ENCODE results near the gene FNDC7.
"Not testable (repeated sequence)": the region's sequence is repeated elsewhere in the genome, so short reads cannot be mapped to it uniquely, and the experiment has no call there.

Gene FNDC7

GRCh38 chr1:108742253-108742652 lies 29.5 kb downstream of the FNDC7 start:
- DNase-seq (ENCODE audit: low read depth) = no peak

DNA sequence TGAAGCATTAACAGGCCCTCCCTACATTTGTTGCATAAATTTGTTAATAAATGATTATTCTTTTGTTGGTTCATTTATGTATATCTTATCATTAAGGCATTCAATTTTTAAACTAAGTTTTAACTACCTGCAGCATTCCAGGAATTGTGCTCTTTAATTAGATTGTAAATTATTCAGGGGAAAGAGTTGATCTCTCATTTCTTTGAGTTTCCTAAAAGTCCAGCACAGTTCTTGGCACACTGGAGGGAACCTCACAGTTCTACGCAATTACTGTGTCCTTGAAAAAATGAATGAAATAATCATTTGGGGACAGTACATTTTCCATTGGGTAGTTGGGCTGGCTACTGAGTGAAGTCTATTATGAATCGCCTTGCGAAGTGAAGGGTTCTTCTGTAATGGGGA lies 33.3 kb downstream of the FNDC7 start:
- DNase-seq (ENCODE audit: low read depth) = no peak

DNA sequence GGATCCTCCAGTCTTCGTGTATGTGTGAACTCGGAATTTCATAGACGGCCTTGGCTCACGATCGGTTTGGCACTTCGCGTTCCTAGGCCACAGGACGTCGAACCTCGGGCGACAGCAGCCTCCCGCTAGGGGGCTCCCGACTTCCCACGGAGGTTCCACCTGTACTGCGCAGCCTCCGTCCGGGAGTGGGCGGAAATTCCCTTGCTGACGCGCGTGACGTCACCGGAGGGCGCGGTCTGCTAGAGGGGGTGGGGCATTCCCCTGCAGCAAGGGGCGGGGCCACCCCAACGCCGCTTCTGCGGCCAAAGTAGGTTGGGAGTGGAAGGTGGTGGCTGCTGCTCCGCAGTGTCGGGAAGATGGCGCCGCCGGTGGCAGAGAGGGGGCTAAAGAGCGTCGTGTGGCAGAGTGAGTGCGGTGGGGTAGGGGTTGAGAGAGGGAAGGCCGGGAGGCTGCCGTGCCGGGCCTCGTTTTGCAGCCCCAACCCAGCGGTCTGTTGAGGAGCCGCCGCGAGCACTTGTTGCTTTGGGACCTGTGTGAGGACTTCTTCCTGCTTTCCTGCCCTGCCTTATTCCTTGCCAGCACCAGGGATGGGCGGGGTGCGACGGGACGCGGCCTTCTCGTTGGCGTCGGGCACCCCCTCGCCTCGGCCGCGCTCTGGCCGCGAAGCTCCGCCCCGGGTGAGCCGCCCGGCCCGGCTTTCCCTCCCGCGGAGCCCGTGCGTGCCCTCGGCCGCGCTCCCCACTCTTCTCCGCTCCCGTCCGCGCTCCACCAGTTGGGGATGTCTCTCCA lies 33.9 kb downstream of the FNDC7 start, which contains the start of gene STXBP3:
STXBP3 (plus strand) TSS at position 293 of the 789 bp plus-strand sequence; CDS start at position 357, 64 bp downstream.
- DNase-seq (ENCODE audit: low read depth) = peak; percentile 99

DNA sequence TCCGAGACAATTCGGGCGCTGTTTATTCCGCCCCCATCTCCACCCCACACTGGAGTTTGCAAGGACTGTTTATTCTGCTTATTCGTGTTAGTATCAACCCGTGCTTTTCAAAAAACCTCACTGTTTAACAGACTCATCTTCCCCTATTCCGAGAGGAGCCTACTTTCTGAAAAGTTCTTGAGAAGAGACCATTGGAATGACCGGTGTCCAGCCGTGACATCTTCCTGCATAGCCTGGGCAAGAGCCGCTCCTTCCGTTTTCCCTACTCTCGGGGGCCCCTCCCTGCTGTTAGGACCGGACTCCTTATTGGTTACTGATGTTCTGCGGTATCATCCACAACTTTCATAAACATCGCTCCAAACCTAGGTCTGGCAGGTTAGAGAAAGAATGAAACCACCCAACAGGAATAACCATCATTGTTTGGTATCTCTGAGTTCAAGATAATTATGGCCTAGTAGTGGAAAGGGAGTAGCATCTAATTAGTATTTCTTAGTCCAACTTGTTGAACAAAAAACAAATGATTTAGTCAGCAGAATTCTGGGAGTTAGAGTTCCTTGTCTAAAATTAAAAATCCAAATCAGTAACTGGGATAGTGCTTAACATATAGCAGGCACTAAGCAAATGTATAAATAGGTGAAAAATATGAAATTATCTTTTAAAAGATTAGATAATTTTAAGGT lies 34.6 kb downstream of the FNDC7 start:
- peak; percentile 64 for DNase-seq (ENCODE audit: low read depth)

GRCh38 chr1:108747898-108748297 lies 35.2 kb downstream of the FNDC7 start:
- no peak for DNase-seq (ENCODE audit: low read depth)

- DNase-seq (ENCODE audit: low read depth) = no peak
Observed at GRCh38 chr1:108749081-108749480, 36.4 kb downstream of the FNDC7 start.

DNA sequence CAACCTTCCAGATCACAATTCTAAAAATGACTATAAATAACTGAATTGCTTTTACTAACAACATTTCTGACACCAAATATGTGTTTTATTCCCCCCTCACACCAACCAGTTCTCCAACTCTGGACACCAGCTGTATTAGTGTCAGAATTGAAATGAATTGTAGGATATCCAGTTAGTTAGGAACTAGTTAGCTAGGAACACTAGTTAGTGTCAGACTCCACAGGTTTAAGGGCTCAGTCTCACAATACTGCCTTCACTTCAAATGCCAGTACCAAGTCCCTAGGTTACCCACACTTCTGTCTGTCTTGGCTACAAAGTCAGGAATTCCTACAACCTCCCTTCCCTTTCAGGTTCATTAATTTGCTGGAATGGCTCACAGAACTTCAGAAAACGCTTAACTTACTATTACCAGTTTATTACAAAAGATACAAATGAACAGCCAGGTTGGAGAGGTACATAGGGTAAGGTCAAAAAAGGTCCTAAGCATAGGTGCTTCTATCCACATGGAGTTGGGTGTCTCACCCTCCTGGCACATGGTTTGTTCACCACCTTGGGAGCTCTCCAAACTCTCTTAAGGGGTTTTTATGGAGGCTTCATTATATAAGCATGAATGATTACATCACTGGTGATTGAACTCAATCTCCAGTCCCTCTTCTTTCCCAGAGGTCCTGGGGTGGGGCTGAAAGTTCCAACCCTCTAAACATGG lies 37.9 kb downstream of the FNDC7 start:
- DNase-seq (ENCODE audit: low read depth) = no peak

- DNase-seq (ENCODE audit: low read depth) = no peak
Observed at GRCh38 chr1:108753363-108753762, 40.7 kb downstream of the FNDC7 start.

- no peak for DNase-seq (ENCODE audit: low read depth)
Observed at GRCh38 chr1:108758796-108759195, 46.1 kb downstream of the FNDC7 start.

DNA sequence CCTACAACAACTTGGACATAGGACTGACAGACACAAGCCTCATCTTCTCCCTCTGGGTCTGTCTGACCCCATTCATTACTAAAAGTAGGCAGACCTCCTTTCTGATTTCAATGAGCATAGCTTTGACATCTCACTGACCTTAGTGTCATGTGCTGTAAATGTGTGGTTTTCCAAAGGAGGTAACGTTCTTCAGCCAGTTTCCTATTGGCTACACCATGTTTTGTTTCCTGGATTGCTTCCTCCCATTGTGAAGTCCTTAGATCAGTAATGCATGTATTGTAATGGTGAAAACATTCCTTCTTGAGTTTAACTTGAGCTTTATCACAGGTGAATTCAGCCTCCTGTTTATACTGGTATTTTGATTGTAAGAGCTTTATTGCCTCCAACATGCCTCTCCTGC lies 54.4 kb downstream of the FNDC7 start:
- DNase-seq (ENCODE audit: low read depth) = no peak

- no peak for DNase-seq (ENCODE audit: low read depth)
Observed at GRCh38 chr1:108767708-108768107, 55.0 kb downstream of the FNDC7 start.

DNA sequence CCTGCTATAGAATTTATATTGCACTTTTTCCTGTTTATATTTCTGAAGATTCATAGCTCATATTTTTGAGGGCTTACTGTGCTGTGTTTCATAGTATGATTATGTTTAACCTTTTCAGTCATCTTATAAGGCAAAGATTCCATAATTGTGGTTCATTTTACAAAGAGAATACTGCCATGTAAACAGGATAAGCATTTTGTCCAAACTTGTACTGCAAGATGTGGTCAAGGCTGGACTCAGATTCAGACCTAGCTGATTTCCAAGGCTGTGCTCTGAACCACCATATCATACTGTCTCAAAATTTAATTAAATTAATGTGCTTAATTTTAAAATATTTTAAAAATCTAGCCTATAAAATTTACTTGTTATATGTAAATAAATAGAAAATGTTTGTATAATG lies 65.1 kb downstream of the FNDC7 start:
- DNase-seq (ENCODE audit: low read depth) = no peak

DNA sequence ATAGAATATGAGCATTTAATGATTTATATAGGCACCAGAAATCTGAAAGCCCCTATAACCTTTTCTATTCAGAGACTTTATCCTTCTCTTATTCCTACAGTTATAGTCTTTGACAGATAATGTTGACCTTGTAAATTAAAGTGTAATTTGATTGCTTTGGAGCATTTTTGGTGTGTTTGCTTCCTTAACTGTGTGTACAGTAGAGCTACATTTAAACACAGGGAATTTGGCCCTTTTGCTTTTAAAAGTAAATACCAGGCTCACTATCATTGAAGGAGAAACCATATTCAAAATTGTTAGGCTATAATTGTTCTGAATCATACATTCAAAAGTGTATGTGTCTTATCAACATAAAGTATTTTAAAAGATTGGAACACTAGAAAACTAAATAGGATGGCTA lies 66.7 kb downstream of the FNDC7 start:
- DNase-seq (ENCODE audit: low read depth) = no peak

DNA sequence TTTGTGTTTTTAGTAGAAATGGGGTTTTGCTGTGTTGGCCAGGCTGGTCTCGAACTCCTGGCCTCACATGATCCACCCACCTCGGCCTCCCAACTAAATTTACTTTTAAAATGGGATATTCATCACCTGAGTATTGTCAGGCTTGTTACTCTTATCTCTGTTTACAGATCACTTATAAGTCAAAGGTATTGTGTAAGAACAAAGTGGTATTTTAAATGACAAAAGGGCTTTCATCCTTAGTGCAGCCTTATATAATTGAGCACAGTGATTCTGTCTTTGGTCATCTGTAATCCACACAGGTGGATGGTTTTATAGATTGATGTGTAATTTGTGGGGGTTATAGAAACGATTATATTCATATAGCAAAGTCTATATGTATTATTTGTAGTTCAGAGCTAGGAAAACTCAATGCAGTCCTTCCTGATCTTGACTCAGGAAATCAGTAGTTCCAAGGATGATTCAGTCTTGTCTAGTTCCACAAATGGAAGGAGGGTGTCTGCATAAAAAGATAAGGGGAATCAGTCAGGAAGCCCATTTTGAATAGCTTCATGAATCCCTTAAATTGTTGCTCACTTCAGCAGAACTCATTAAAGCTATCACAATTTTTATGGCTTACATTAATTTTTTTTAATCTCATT lies 68.3 kb downstream of the FNDC7 start:
- no peak for DNase-seq (ENCODE audit: low read depth)

DNA sequence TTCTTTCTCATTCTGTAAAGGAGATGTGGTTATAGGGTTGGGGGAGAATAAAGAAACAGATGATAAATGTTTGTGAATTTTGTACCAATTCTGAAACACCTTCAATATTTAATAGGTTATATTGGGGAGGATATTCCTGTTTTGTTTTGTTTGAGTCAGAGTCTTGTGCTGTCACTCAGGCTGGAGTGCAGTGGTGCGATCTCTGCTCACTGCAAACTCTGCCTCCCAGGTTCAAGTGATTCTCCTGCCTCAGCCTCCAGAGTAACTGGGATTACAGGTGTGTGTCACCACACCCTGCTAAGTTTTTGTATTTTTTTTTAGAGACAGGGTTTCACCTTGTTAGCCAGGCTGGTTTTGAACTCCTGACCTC lies 68.9 kb downstream of the FNDC7 start:
- DNase-seq (ENCODE audit: low read depth) = not testable (repeated sequence)

- no peak for DNase-seq (ENCODE audit: low read depth)
Observed at GRCh38 chr1:108785264-108785663, 72.6 kb downstream of the FNDC7 start.

GRCh38 chr1:108785880-108786279 lies 73.2 kb downstream of the FNDC7 start:
- DNase-seq (ENCODE audit: low read depth) = no peak

GRCh38 chr1:108791790-108792189 lies 79.1 kb downstream of the FNDC7 start:
- no peak for DNase-seq (ENCODE audit: low read depth)

Data from HS-27A (cell line).